Naive thymus-derived CD4-positive, alpha-beta T cell (primary cell): ENCODE data around the gene MRPS2. TPM values are rescaled to one million over a fixed set of nuclear protein-coding genes. Genes with fewer than 3 reads are reported as not detected.
A peak's percentile ranks its signal among the peaks of the same experiment; 100 is the strongest.

Source experiments
- ATAC-seq: fragments of 150-1000 bp; cut with Tn5 transposase; 2 replicates; pipeline ENCODE4 v1.10.0; 2021; ENCODE audit warnings: mild to moderate bottlenecking, moderate library complexity
- CTCF ChIA-PET: fragments of 350-600 bp; sonication (Branson Sonifier 250); formaldehyde crosslinking; loops from one replicate; lab custom pipeline; 2021; ENCODE audit warnings: antibody characterized with exemption; lab: Charles Lee
- POLR2A ChIA-PET: fragments of 350-600 bp; sonication (Branson Sonifier 250); formaldehyde crosslinking; loops from one replicate; lab custom pipeline; 2021; ENCODE audit warnings: antibody characterized with exemption, inconsistent platforms; lab: Charles Lee
- DNase-seq, 9 donors: peaks; one replicate each; pipeline versions ENCODE4 v3.0.0 to v3.0.0-alpha.2; 2020 to 2022; ENCODE audit warnings: mixed read lengths in 1 of 9
- H3K27ac ChIP-seq: one replicate; pipeline ENCODE4 v1.7.0; 2013; ENCODE audit warnings: mild to moderate bottlenecking, low read depth, low read length, moderate library complexity
- H3K27me3 ChIP-seq, 2 donors: one replicate each; pipeline ENCODE4 v1.7.0; 2013; ENCODE audit warnings: low read length in 2 of 2, mild to moderate bottlenecking in 2 of 2, moderate library complexity in 2 of 2; ENCODE audit not compliant: control insufficient read depth in 2 of 2, insufficient read depth in 2 of 2
- H3K36me3 ChIP-seq, 3 experiments: 1 replicate in 2 of 3; 2 replicates in 1 of 3; pipeline ENCODE4 v1.7.0; 2013; ENCODE audit warnings: low read length in 3 of 3, mild to moderate bottlenecking in 3 of 3, moderate library complexity in 1 of 3; ENCODE audit not compliant: insufficient read depth in 3 of 3, control insufficient read depth in 2 of 3
- H3K4me1 ChIP-seq, 2 donors: one replicate each; pipeline ENCODE4 v1.7.0; 2013; ENCODE audit warnings: low read length in 2 of 2, mild to moderate bottlenecking in 2 of 2, moderate library complexity in 1 of 2; ENCODE audit not compliant: control insufficient read depth in 2 of 2, insufficient read depth in 2 of 2
- H3K4me3 ChIP-seq: 2 replicates; pipeline ENCODE4 v1.7.0; 2013; ENCODE audit warnings: mild to moderate bottlenecking, low read length
- H3K9me3 ChIP-seq, 3 experiments: 1 replicate in 2 of 3; 2 replicates in 1 of 3; pipeline ENCODE4 v1.7.0; 2013; ENCODE audit warnings: low read length in 3 of 3; ENCODE audit not compliant: control insufficient read depth in 2 of 3
- H3K27ac Mint-ChIP-seq, 9 donors: one replicate each; pipeline ENCODE4 v1.8.0; 2020 to 2022; ENCODE audit warnings: mixed read lengths in 9 of 9, mild to moderate bottlenecking in 8 of 9, moderate library complexity in 5 of 9, inconsistent platforms in 2 of 9
- H3K27me3 Mint-ChIP-seq, 5 donors: one replicate each; pipeline ENCODE4 v1.8.0; 2021 to 2022; ENCODE audit warnings: mixed read lengths in 5 of 5, mild to moderate bottlenecking in 1 of 5
- H3K36me3 Mint-ChIP-seq, 5 donors: one replicate each; pipeline ENCODE4 v1.8.0; 2020 to 2022; ENCODE audit warnings: mixed read lengths in 5 of 5, mild to moderate bottlenecking in 3 of 5, inconsistent platforms in 1 of 5
- H3K4me1 Mint-ChIP-seq, 7 donors: one replicate each; pipeline ENCODE4 v1.8.0; 2020 to 2022; ENCODE audit warnings: mixed read lengths in 7 of 7, mild to moderate bottlenecking in 3 of 7, inconsistent platforms in 1 of 7
- H3K4me3 Mint-ChIP-seq, 10 donors: one replicate each; pipeline ENCODE4 v1.8.0; 2020 to 2022; ENCODE audit warnings: mild to moderate bottlenecking in 10 of 10, mixed read lengths in 10 of 10, moderate library complexity in 6 of 10, inconsistent platforms in 2 of 10
- H3K9me3 Mint-ChIP-seq, 11 donors: one replicate each; pipeline ENCODE4 v1.8.0; 2020 to 2022; ENCODE audit warnings: mixed read lengths in 11 of 11, mild to moderate bottlenecking in 4 of 11, inconsistent platforms in 1 of 11, moderate library complexity in 1 of 11
- intact Hi-C, 2 donors: fragments of 100-400 bp; cut with micrococcal nuclease; formaldehyde crosslinking; loops; one replicate each; pipeline ENCODE4 v1.15.1; 2023
- polyA plus RNA-seq, 2 donors: library from polyadenylated mRNA; unstranded; fragments of 300-500 nt; fragmentation: Illumina TruSeq; gene quantifications; one replicate each; pipeline ENCODE4 v1.2.3, GENCODE V29; 2021
- total RNA-seq, 6 experiments: library from RNA in 5 of 6; stranded (reverse) in 5 of 6; gene quantifications; 1 replicate in 5 of 6; 2 replicates in 1 of 6; pipeline ENCODE4 v1.2.3 and lab custom pipeline; 2021 to 2026

MRPS2 gene
- total and polyA plus RNA-seq, 7 experiments from 2014 or later, result 19.4 to 66.1 (median 28.8) TPM

- H3K4me1 ChIP-seq, result peaks cover 0 to 3% of the 10 kb centered on the region in 2 donors
- DNase-seq (no peak), ATAC-seq (no peak)
- ChIA-PET CTCF (no interaction called here), POLR2A (no interaction called here)
- Mint-ChIP-seq H3K4me3 (no peak overlapping the region), H3K27ac (no peak overlapping the region), H3K27me3 (peaks cover 31 to 67% (median 40%) of the 10 kb centered on the region in 5 donors), H3K4me1 (peaks cover 2 to 13% (median 10%) of the 10 kb centered on the region in 7 donors), H3K36me3 (peaks cover 0 to 3% (median 0%) of the 10 kb centered on the region in 5 donors), H3K9me3 (peaks cover 0 to 2% (median 0%) of the 10 kb centered on the region in 11 donors)
- H3K9me3 ChIP-seq, result no peaks in the 10 kb centered on the region
- no peak overlapping the region for H3K4me3 ChIP-seq
- H3K27ac ChIP-seq, result no peak overlapping the region
- H3K36me3 ChIP-seq, result no peaks in the 10 kb centered on the region
- no peaks in the 10 kb centered on the region for H3K27me3 ChIP-seq
- intact Hi-C loops, result no loop called here
Measured at GRCh38 chr9:135473972-135474543, 26.4 kb upstream of the MRPS2 start.

GRCh38 chr9:135474915-135475314 lies 25.6 kb upstream of the MRPS2 start:
- Histone ChIP-seq H3K27ac (no peak overlapping the region), H3K27me3 (no peaks in the 10 kb centered on the region), H3K36me3 (no peaks in the 10 kb centered on the region), H3K4me3 (no peak overlapping the region), H3K4me1 (no peaks in the 10 kb centered on the region), H3K9me3 (no peaks in the 10 kb centered on the region)
- no peak for DNase-seq
- H3K9me3 Mint-ChIP-seq, result peaks cover 0 to 2% (median 0%) of the 10 kb centered on the region in 11 donors
- H3K27me3 Mint-ChIP-seq, result peaks cover 28 to 58% (median 40%) of the 10 kb centered on the region in 5 donors
- peaks cover 0 to 3% (median 0%) of the 10 kb centered on the region in 5 donors for H3K36me3 Mint-ChIP-seq
- intact Hi-C loops, result no loop called here
- peak; percentile 50 for ATAC-seq
- H3K27ac Mint-ChIP-seq, result no peak overlapping the region
- ChIA-PET CTCF (no interaction called here), POLR2A (no interaction called here)
- H3K4me1 Mint-ChIP-seq, result peaks cover 2 to 13% (median 10%) of the 10 kb centered on the region in 7 donors
- no peak overlapping the region for H3K4me3 Mint-ChIP-seq

GRCh38 chr9:135476561-135477355 lies 23.7 kb upstream of the MRPS2 start:
- no peaks in the 10 kb centered on the region for H3K9me3 ChIP-seq
- H3K4me3 Mint-ChIP-seq, result peak overlapping the region in 1 of 10 donors; percentile 19
- peaks cover 0 to 2% (median 0%) of the 10 kb centered on the region in 11 donors for H3K9me3 Mint-ChIP-seq
- peaks cover 3 to 7% of the 10 kb centered on the region in 2 donors for H3K4me1 ChIP-seq
- ChIA-PET POLR2A (no interaction called here), CTCF (interaction anchor here (0.7 kb wide), 1 partner anchor 234 kb away, joined by 3 read pairs; no protein-coding TSS in a partner anchor)
- peaks cover 0 to 3% (median 0%) of the 10 kb centered on the region in 5 donors for H3K36me3 Mint-ChIP-seq
- H3K27ac ChIP-seq, result no peak overlapping the region
- no peak overlapping the region for H3K27ac Mint-ChIP-seq
- H3K4me3 ChIP-seq, result no peak overlapping the region
- no peak for DNase-seq
- intact Hi-C loops, result no loop called here
- H3K27me3 ChIP-seq, result peaks cover 0 to 13% of the 10 kb centered on the region in 2 donors
- no peak for ATAC-seq
- H3K36me3 ChIP-seq, result no peaks in the 10 kb centered on the region
- H3K27me3 Mint-ChIP-seq, result peaks cover 20 to 50% (median 40%) of the 10 kb centered on the region in 5 donors
- H3K4me1 Mint-ChIP-seq, result peaks cover 0 to 15% (median 11%) of the 10 kb centered on the region in 7 donors

GRCh38 chr9:135478191-135478590 lies 22.3 kb upstream of the MRPS2 start:
- no peak overlapping the region for H3K27ac ChIP-seq
- Mint-ChIP-seq H3K4me1 (peaks cover 0 to 19% (median 11%) of the 10 kb centered on the region in 7 donors), H3K4me3 (peak overlapping the region; percentile 40 to 93 (median 82)), H3K27ac (peak overlapping the region in 1 of 9 donors; percentile 18), H3K36me3 (peaks cover 0 to 3% (median 0%) of the 10 kb centered on the region in 5 donors), H3K27me3 (peaks cover 29 to 55% (median 48%) of the 10 kb centered on the region in 5 donors), H3K9me3 (no peaks in the 10 kb centered on the region)
- ATAC-seq (no peak), DNase-seq (no peak)
- intact Hi-C loops, result no loop called here
- ChIA-PET POLR2A (no interaction called here), CTCF (no interaction called here)
- H3K9me3 ChIP-seq, result no peaks in the 10 kb centered on the region
- H3K27me3 ChIP-seq, result peaks cover 0 to 13% of the 10 kb centered on the region in 2 donors
- H3K4me1 ChIP-seq, result peaks cover 3 to 7% of the 10 kb centered on the region in 2 donors
- H3K36me3 ChIP-seq, result no peaks in the 10 kb centered on the region
- H3K4me3 ChIP-seq, result no peak overlapping the region

GRCh38 chr9:135478829-135479468 lies 21.5 kb upstream of the MRPS2 start:
- Histone ChIP-seq H3K36me3 (no peaks in the 10 kb centered on the region), H3K27me3 (peaks cover 0 to 13% of the 10 kb centered on the region in 2 donors), H3K4me1 (peaks cover 3 to 7% of the 10 kb centered on the region in 2 donors), H3K27ac (no peak overlapping the region), H3K9me3 (no peaks in the 10 kb centered on the region), H3K4me3 (no peak overlapping the region)
- intact Hi-C loops, result no loop called here
- ChIA-PET CTCF (no interaction called here), POLR2A (no interaction called here)
- ATAC-seq, result peak; percentile 35
- Mint-ChIP-seq H3K9me3 (no peaks in the 10 kb centered on the region), H3K4me1 (peaks cover 0 to 19% (median 11%) of the 10 kb centered on the region in 7 donors), H3K27ac (peak overlapping the region in 1 of 9 donors; percentile 56), H3K27me3 (peaks cover 36 to 59% (median 50%) of the 10 kb centered on the region in 5 donors), H3K4me3 (peak overlapping the region; percentile 75 to 93 (median 82)), H3K36me3 (peaks cover 0 to 3% (median 0%) of the 10 kb centered on the region in 5 donors)
- no peak for DNase-seq

- peak within 1 kb of the TSS in 1 of 9 donors; percentile 56 for H3K27ac Mint-ChIP-seq
Measured at GRCh38 chr9:135479469-135480052, 20.9 kb upstream of the MRPS2 start, which contains the start of gene PPP1R26. Gene PPP1R26 (plus strand): TSS chr9:135479782. CDS start chr9:135484511, 4,729 bp downstream.

More at GRCh38 chr9:135479469-135480052, 20.9 kb upstream of the MRPS2 start, which contains the start of gene PPP1R26:
- H3K4me3 ChIP-seq, result peak within 1 kb of the TSS; percentile 44
- ATAC-seq, result peak; percentile 19
- Mint-ChIP-seq H3K4me1 (peaks cover 0 to 19% (median 11%) of the 10 kb centered on the region in 7 donors), H3K9me3 (no peaks in the 10 kb centered on the region), H3K27me3 (peaks cover 37 to 58% (median 50%) of the 10 kb centered on the region in 5 donors), H3K36me3 (peaks cover 0 to 3% (median 0%) of the 10 kb centered on the region in 5 donors), H3K4me3 (peak within 1 kb of the TSS; percentile 75 to 93 (median 82))
- H3K4me1 ChIP-seq, result peaks cover 3 to 7% of the 10 kb centered on the region in 2 donors
- POLR2A ChIA-PET, result no interaction called here
- DNase-seq, result no peak
- no peaks in the 10 kb centered on the region for H3K9me3 ChIP-seq
- intact Hi-C loops, result no loop called here
- CTCF ChIA-PET, result no interaction called here
- H3K27ac ChIP-seq, result no peak within 1 kb of the TSS
- H3K36me3 ChIP-seq, result no peaks in the 10 kb centered on the region
- peaks cover 0 to 13% of the 10 kb centered on the region in 2 donors for H3K27me3 ChIP-seq
